Kidney epithelial cell (primary cell): ENCODE results near the gene MAML2. TPM values are rescaled to one million over a fixed set of nuclear protein-coding genes. Genes with fewer than 3 reads are reported as not detected.

Source experiments
- DNase-seq: peaks from one replicate; pipeline ENCODE4 v3.0.0-alpha.2; 2010; ENCODE audit warnings: low read depth
- H3K27me3 ChIP-seq: 2 replicates; pipeline ENCODE4 v1.6.0; 2011; ENCODE audit warnings: low read length; ENCODE audit not compliant: control insufficient read depth, insufficient read depth
- H3K36me3 ChIP-seq: 2 replicates; pipeline ENCODE4 v1.5.1; 2011; ENCODE audit warnings: low read length; ENCODE audit not compliant: control insufficient read depth, insufficient read depth
- H3K4me3 ChIP-seq: 2 replicates; pipeline ENCODE4 v1.5.1; 2011; ENCODE audit warnings: low read depth, mild to moderate bottlenecking, control low read depth, low read length
- total RNA-seq: library from RNA; depleted of rRNA; stranded (reverse); fragments of >200 nt; gene quantifications from 2 replicates; pipeline ENCODE4 v1.2.3, GENCODE V29; 2015
- TF ChIP-seq, protein P1 (sequence below): IDR thresholded peaks from 2 replicates; pipeline ENCODE4 v1.5.1; 2011; ENCODE audit warnings: mild to moderate bottlenecking, moderate library complexity, low read length, control low read depth, inconsistent platforms; ENCODE audit not compliant: insufficient read depth, poor library complexity, severe bottlenecking

The MAML2 gene
- total RNA-seq, 1 donor from 2014 or later: 12.3 TPM

DNA sequence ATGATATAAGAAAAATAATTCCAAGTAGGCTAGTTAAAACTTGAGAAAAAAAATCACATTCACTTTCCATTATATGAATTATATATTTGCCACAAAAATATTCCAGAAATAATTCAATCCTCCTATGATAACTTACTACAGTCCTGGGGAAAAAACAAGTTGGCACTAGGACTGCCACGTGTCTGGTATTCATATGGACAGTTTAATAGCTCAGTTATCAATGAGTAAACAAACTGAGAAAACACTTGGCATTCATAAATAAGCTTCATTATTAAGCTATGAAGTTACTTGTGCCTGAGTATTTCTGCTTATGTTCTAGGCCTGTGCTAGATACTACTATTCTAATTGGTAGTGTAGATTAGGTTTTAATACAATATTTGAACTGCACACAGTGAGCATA is 22.5 kb upstream of the MAML2 start:
- TF ChIP-seq, protein P1, sequence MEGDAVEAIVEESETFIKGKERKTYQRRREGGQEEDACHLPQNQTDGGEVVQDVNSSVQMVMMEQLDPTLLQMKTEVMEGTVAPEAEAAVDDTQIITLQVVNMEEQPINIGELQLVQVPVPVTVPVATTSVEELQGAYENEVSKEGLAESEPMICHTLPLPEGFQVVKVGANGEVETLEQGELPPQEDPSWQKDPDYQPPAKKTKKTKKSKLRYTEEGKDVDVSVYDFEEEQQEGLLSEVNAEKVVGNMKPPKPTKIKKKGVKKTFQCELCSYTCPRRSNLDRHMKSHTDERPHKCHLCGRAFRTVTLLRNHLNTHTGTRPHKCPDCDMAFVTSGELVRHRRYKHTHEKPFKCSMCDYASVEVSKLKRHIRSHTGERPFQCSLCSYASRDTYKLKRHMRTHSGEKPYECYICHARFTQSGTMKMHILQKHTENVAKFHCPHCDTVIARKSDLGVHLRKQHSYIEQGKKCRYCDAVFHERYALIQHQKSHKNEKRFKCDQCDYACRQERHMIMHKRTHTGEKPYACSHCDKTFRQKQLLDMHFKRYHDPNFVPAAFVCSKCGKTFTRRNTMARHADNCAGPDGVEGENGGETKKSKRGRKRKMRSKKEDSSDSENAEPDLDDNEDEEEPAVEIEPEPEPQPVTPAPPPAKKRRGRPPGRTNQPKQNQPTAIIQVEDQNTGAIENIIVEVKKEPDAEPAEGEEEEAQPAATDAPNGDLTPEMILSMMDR: no peak
- H3K27me3 ChIP-seq: no peaks in the 10 kb centered on the region
- no peaks in the 10 kb centered on the region for H3K36me3 ChIP-seq
- no peak overlapping the region for H3K4me3 ChIP-seq
- no peak for DNase-seq

DNA sequence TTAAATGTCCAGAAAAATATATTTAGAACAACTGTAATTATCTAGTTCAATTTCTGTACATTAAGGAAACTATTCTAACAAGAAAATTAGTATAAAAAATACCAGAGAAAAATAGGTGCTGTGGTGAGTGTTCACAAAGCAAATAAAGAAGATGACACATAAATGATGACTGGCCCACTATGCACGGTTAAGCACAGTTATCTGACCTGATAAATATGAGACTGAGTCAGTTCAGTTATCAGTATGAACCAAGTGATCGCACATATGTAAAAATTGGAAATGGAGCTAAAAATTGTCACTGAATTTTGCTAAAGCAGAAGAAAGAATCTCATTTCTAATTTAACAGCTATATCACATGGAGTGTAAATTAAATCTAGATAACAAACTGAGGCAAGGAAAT is 18.8 kb upstream of the MAML2 start:
- Histone ChIP-seq H3K4me3 (no peak overlapping the region), H3K27me3 (no peaks in the 10 kb centered on the region), H3K36me3 (no peaks in the 10 kb centered on the region)
- no peak for DNase-seq
- TF ChIP-seq, protein P1: no peak

DNA sequence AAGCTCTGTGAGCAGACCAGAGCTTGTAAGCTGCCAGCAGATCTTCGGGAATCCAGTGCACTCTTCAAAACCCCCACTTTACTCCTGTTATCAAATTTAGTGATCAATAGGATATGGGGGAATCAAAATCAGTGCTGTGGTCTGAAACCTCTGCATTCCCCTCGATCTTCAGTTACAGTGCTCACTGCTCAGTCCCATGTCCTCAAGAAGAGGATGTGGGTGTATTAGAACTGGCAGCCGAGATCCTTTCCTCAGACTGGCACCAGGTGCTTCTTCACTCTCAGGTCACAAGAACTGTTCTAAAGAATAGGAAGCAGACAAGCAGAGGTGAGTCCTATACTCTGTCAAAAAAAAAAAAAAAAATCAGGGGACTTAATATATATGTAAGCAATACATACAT is 15.3 kb upstream of the MAML2 start:
- Histone ChIP-seq H3K4me3 (no peak overlapping the region), H3K27me3 (no peaks in the 10 kb centered on the region), H3K36me3 (no peaks in the 10 kb centered on the region)
- no peak for DNase-seq
- TF ChIP-seq, protein P1: no peak

DNA sequence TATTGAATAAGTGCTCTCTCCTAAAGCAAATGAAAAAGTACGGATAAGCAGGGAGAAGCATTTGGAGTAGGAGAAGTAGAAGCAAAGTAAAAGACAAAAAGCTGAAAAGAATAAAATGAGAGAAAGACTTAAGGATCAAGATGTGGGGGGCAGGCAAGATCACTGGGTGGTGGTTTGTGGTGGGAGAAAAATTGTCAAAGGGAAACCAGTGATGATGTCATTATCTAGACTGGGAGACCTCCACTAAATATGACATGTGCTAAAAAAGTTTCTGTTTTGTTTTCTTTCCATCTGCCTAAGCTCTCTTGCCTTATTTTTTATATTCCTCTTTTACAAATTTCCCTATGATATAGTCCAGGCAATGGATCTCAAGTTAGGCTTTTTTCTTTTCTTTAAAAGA is 14.8 kb upstream of the MAML2 start:
- DNase-seq: no peak
- no peak overlapping the region for H3K4me3 ChIP-seq
- TF ChIP-seq, protein P1: no peak

DNA sequence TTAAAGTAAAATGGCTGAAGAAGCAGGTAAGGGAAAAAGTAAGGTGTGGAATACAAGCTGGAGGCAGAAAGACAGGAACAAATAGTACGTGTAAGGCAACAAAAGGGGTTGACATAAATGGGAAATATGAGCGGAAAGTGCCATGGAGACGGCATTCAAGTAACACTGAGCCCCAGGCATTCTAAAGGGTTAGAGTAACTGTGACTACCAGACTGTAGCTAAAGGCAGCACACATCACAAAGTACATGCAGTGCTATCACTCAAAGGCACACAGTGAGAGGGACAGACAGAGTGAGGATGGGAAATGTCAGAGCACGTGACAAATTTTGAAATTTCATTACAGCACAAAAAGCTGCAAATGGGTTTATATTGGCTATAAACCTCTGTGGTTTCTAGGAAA is 13.9 kb upstream of the MAML2 start:
- Histone ChIP-seq H3K36me3 (no peaks in the 10 kb centered on the region), H3K4me3 (no peak overlapping the region), H3K27me3 (no peaks in the 10 kb centered on the region)
- no peak for DNase-seq
- TF ChIP-seq, protein P1: no peak

More for the DNA sequence above, 14.8 kb upstream of the MAML2 start:
- Histone ChIP-seq H3K36me3 (no peaks in the 10 kb centered on the region), H3K27me3 (no peaks in the 10 kb centered on the region)
